Retina (tissue), 1 donor: ENCODE data around the gene MTRF1L.
"Not testable (repeated sequence)": the region's sequence is repeated elsewhere in the genome, so short reads cannot be mapped to it uniquely, and the experiment has no call there.

ENCODE experiments used
- DNase-seq: peaks from one replicate; pipeline ENCODE4 v3.0.0-alpha.2; 2016

Gene MTRF1L

GRCh38 chr6:153001767-153002612 is 519 bp downstream of the MTRF1L start:
- no peak for DNase-seq

- DNase-seq: not testable (repeated sequence)
These were observed 1.7 kb downstream of the MTRF1L start for GRCh38 chr6:153000790-153001189.

- DNase-seq: no peak
These were observed 2.3 kb downstream of the MTRF1L start for GRCh38 chr6:153000243-153000642.

GRCh38 chr6:152999538-152999937 is 3.0 kb downstream of the MTRF1L start:
- not testable (repeated sequence) for DNase-seq

GRCh38 chr6:152993847-152994246 is 8.7 kb downstream of the MTRF1L start:
- no peak for DNase-seq

- no peak for DNase-seq
These were observed 9.1 kb downstream of the MTRF1L start for GRCh38 chr6:152993431-152993830.

GRCh38 chr6:152986978-152987377 is 15.5 kb downstream of the MTRF1L start:
- no peak for DNase-seq

- not testable (repeated sequence) for DNase-seq
These were observed 17.2 kb downstream of the MTRF1L start for GRCh38 chr6:152985300-152985699.

GRCh38 chr6:152984513-152984872 is 18.0 kb downstream of the MTRF1L start:
- DNase-seq: peak; percentile 10

- peak; percentile 98 for DNase-seq
These were observed 18.6 kb downstream of the MTRF1L start for GRCh38 chr6:152983637-152984512.

GRCh38 chr6:152982904-152983636 is 19.4 kb downstream of the MTRF1L start, which contains the start of gene FBXO5:
Gene FBXO5, minus strand, starts transcription at chr6:152983041. Its CDS starts 82 bp downstream, at chr6:152982959.
- peak; percentile 98 for DNase-seq

- DNase-seq: peak; percentile 28
These were observed 20.3 kb downstream of the MTRF1L start for GRCh38 chr6:152981989-152982903.

- DNase-seq: no peak
These were observed 21.3 kb downstream of the MTRF1L start for GRCh38 chr6:152981219-152981618.

- DNase-seq: no peak
These were observed 21.9 kb downstream of the MTRF1L start for GRCh38 chr6:152980656-152981055.

GRCh38 chr6:152979116-152979515 is 23.4 kb downstream of the MTRF1L start:
- DNase-seq: no peak

- no peak for DNase-seq
These were observed 24.5 kb downstream of the MTRF1L start for GRCh38 chr6:152978058-152978457.

- no peak for DNase-seq
These were observed 25.0 kb downstream of the MTRF1L start for GRCh38 chr6:152977556-152977955.

- no peak for DNase-seq
These were observed 25.8 kb downstream of the MTRF1L start for GRCh38 chr6:152976749-152977148.

GRCh38 chr6:152975204-152975915 is 27.1 kb downstream of the MTRF1L start:
- no peak for DNase-seq

- no peak for DNase-seq
These were observed 28.6 kb downstream of the MTRF1L start for GRCh38 chr6:152973916-152974315.
